ENCODE results near the gene GPX6. TPM values are rescaled to one million over a fixed set of nuclear protein-coding genes. Genes with fewer than 3 reads are reported as not detected.

Gene GPX6
- total RNA-seq, 1 donor from 2014 or later, result not detected

GRCh38 chr6:28490205-28490890 lies 25.2 kb downstream of the GPX6 start:
- H3K36me3 Mint-ChIP-seq (ENCODE audit: unreplicated experiment), result no peaks in the 10 kb centered on the region
- H3K27me3 Mint-ChIP-seq (ENCODE audit: unreplicated experiment), result no peaks in the 10 kb centered on the region
- no peak for DNase-seq
- peak overlapping the region; percentile 59 for H3K4me3 Mint-ChIP-seq (ENCODE audit: unreplicated experiment)
- TF ChIP-seq CTCF (IDR thresholded peaks at IDR 0.05; ENCODE audit: partially characterized antibody, unreplicated experiment), result no peak
- peaks cover 5% of the 10 kb centered on the region for H3K4me1 Mint-ChIP-seq (ENCODE audit: low read depth, unreplicated experiment)
- peaks cover 9% of the 10 kb centered on the region for H3K9me3 Mint-ChIP-seq (ENCODE audit: unreplicated experiment)
- H3K27ac Mint-ChIP-seq (ENCODE audit: unreplicated experiment), result no peak overlapping the region

- Mint-ChIP-seq H3K4me3 (ENCODE audit: unreplicated experiment) (peak overlapping the region; percentile 72), H3K4me1 (ENCODE audit: low read depth, unreplicated experiment) (peaks cover 5% of the 10 kb centered on the region), H3K9me3 (ENCODE audit: unreplicated experiment) (peaks cover 9% of the 10 kb centered on the region), H3K27me3 (ENCODE audit: unreplicated experiment) (no peaks in the 10 kb centered on the region), H3K36me3 (ENCODE audit: unreplicated experiment) (no peaks in the 10 kb centered on the region), H3K27ac (ENCODE audit: unreplicated experiment) (no peak overlapping the region)
- no peak for DNase-seq
- no peak for TF ChIP-seq CTCF (IDR thresholded peaks at IDR 0.05; ENCODE audit: partially characterized antibody, unreplicated experiment)
These were observed 26.0 kb downstream of the GPX6 start for GRCh38 chr6:28489366-28490204.

GRCh38 chr6:28488916-28489365 lies 26.7 kb downstream of the GPX6 start:
- no peak for DNase-seq
- Mint-ChIP-seq H3K27me3 (ENCODE audit: unreplicated experiment) (no peaks in the 10 kb centered on the region), H3K4me1 (ENCODE audit: low read depth, unreplicated experiment) (peaks cover 5% of the 10 kb centered on the region), H3K27ac (ENCODE audit: unreplicated experiment) (no peak overlapping the region), H3K36me3 (ENCODE audit: unreplicated experiment) (no peaks in the 10 kb centered on the region), H3K9me3 (ENCODE audit: unreplicated experiment) (peaks cover 9% of the 10 kb centered on the region), H3K4me3 (ENCODE audit: unreplicated experiment) (peak overlapping the region; percentile 72)
- no peak for TF ChIP-seq CTCF (IDR thresholded peaks at IDR 0.05; ENCODE audit: partially characterized antibody, unreplicated experiment)

GRCh38 chr6:28486988-28487742 lies 28.4 kb downstream of the GPX6 start:
- peaks cover 1% of the 10 kb centered on the region for H3K27me3 Mint-ChIP-seq (ENCODE audit: unreplicated experiment)
- peaks cover 9% of the 10 kb centered on the region for H3K9me3 Mint-ChIP-seq (ENCODE audit: unreplicated experiment)
- no peak overlapping the region for H3K27ac Mint-ChIP-seq (ENCODE audit: unreplicated experiment)
- no peak overlapping the region for H3K4me3 Mint-ChIP-seq (ENCODE audit: unreplicated experiment)
- H3K4me1 Mint-ChIP-seq (ENCODE audit: low read depth, unreplicated experiment), result peaks cover 5% of the 10 kb centered on the region
- DNase-seq, result no peak
- no peaks in the 10 kb centered on the region for H3K36me3 Mint-ChIP-seq (ENCODE audit: unreplicated experiment)
- TF ChIP-seq CTCF (IDR thresholded peaks at IDR 0.05; ENCODE audit: partially characterized antibody, unreplicated experiment), result no peak

All from glutamatergic neuron (in vitro differentiated cells).